Measurements from ENCODE around the gene SUGCT.

GRCh38 chr7:40498924-40499510 lies 364.2 kb downstream of the SUGCT start:
- TF ChIP-seq CTCF (IDR thresholded peaks at IDR 0.05) (no peak), POLR2AphosphoS5 (IDR thresholded peaks at IDR 0.05) (no peak)

All from stomach (tissue), 4 donors.